Subcutaneous adipose tissue (tissue), 4 donors: ENCODE results near the gene CHST11. TPM values are rescaled to one million over a fixed set of nuclear protein-coding genes. Genes with fewer than 3 reads are reported as not detected.

Source experiments
- total RNA-seq, 4 donors: library from RNA; depleted of rRNA; stranded (reverse); fragments of >200 nt; gene quantifications; one replicate each; pipeline ENCODE4 v1.1.0, GENCODE V29; 2016
- TF ChIP-seq, protein P1 (sequence below): fragments of 450-650 bp; IDR thresholded peaks from one replicate; pipeline ENCODE4 v1.5.1; 2016; ENCODE audit warnings: low read depth, mild to moderate bottlenecking, control low read depth, antibody characterized with exemption, moderate library complexity

CHST11 gene
- total RNA-seq, 4 donors from 2014 or later = 5.1 to 48.4 (median 9.3) TPM

DNA sequence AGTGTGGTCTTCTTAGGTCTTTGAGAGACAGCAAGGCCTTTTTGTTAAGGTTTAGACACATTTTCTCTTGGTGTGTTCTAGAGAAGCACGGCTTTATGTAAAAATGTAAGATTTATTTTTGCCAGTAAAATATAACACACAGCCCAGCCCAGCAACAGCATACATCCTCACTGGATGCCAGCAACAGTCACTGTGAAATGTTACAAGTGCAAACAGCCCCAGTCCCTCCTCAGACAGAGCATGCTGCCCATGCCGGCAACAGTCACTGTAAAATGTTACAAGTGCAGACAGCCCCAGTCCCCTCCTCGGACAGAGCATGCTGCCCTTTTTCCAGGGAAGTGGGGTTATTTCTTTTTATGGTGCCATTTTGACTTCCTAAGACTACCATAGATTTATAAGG is 207.6 kb downstream of the CHST11 start:
- TF ChIP-seq, protein P1, sequence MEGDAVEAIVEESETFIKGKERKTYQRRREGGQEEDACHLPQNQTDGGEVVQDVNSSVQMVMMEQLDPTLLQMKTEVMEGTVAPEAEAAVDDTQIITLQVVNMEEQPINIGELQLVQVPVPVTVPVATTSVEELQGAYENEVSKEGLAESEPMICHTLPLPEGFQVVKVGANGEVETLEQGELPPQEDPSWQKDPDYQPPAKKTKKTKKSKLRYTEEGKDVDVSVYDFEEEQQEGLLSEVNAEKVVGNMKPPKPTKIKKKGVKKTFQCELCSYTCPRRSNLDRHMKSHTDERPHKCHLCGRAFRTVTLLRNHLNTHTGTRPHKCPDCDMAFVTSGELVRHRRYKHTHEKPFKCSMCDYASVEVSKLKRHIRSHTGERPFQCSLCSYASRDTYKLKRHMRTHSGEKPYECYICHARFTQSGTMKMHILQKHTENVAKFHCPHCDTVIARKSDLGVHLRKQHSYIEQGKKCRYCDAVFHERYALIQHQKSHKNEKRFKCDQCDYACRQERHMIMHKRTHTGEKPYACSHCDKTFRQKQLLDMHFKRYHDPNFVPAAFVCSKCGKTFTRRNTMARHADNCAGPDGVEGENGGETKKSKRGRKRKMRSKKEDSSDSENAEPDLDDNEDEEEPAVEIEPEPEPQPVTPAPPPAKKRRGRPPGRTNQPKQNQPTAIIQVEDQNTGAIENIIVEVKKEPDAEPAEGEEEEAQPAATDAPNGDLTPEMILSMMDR = no peak

DNA sequence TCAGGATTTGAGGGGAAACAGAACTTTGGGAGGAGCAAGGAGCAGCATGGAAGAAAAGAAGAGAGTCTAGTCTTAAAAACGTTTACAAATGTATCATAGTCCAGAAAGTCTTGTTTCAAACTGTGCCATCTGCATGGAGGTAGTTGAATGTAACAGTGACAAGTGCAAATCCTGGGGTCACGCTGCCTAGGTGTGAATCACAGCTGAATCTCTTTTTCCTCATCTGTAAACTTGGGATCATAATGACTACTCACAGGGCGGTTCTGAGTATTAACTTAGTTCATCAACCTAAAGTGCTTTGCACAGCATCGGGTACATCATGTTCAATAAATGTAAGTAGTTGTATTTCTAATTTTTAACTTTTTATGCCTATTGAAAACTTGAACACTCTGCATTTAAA is 208.5 kb downstream of the CHST11 start:
- TF ChIP-seq, protein P1 = no peak

DNA sequence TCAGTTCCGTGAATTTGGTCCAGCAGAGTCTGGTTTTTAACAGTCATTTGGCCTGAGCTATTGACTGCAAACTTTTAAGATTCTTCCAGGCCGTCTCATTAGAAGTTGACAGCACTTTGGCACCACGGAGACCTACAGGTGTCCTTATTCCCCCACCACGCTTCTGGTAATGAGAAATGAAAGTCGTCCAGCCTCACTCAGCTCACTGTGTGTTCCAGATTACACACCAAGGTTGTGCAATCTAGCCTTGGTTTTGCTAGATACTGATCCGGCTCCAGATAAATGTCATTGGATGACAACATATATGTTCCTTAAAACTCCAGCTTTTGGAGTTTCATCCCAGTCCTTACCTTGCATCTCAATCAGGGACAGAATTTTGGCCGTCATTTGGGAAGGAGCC is 210.4 kb downstream of the CHST11 start:
- TF ChIP-seq, protein P1 = no peak

DNA sequence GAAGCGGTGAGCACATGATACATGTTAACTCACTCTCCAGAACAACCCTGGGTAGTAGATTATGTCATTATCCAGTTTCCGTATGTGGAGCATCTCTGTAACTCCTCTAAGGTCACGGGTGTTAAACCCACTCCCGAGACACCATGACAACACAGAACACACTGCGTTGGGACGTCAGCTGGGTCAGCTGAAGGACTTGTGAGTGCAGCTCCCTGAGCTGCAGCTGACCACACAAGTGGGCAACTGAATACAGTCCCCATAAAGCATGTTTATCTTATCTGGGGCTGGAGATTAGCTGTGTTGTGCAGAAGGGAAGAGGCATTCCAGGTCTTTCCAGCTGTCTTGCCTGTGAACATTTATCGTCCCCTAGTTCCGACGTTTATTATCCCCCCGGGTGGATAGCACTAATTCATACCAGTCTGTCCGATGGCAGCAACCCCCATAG is 211.5 kb downstream of the CHST11 start:
- TF ChIP-seq, protein P1 = no peak

DNA sequence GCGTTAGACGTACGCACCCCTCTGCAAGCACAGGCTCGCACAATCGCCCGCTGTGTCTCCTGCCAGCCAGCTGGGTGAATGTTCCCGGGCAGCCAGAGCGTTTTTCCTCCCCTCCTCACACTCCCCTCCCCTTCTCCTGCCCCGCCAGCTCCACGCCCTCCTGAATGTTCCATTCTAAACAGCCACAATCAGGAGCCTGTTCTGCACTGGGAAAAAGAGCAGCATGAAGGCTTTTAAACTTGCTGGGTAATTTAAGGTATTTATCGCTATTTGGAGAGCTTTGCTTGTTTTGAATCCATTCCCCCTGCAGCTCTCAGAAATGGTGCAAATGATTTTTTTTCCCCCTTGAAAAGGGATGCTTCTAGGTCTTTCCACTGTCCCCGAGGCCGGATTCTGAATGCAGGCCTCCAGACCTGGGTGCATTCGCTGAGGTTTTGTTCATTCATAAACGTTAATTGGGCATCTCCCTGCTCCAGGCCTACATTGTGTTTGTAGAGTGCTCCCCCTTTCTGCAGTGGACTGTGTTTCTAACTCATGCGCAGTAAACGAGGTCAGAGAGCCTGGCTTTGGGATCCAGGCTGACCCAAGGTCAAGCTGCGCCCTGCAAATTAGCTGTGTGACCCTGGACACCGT is 212.5 kb downstream of the CHST11 start:
- TF ChIP-seq, protein P1 = no peak

DNA sequence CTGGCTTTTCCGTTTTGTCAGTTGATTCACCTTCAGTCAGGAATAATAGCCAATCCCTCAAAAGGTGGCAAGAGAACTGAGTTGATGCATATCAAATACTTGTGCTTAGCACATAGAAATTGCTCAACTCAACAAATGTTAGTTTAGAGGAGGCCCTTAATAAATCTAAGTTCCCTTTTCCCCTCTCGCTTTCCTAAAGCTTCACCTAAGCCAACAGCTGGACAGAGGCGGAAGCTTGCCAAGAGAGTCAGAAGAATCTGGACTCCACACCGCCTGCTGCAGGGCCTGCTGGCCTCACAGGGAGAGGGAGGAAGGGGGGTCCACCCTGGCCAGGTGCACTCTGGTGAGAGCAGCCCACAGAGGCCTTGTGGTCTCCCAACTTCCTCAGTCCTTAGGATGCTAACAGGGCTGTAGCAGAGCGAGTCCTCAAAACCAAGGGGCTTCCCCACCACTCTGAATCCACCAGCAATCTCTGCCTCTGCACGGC is 213.1 kb downstream of the CHST11 start:
- TF ChIP-seq, protein P1 = no peak

DNA sequence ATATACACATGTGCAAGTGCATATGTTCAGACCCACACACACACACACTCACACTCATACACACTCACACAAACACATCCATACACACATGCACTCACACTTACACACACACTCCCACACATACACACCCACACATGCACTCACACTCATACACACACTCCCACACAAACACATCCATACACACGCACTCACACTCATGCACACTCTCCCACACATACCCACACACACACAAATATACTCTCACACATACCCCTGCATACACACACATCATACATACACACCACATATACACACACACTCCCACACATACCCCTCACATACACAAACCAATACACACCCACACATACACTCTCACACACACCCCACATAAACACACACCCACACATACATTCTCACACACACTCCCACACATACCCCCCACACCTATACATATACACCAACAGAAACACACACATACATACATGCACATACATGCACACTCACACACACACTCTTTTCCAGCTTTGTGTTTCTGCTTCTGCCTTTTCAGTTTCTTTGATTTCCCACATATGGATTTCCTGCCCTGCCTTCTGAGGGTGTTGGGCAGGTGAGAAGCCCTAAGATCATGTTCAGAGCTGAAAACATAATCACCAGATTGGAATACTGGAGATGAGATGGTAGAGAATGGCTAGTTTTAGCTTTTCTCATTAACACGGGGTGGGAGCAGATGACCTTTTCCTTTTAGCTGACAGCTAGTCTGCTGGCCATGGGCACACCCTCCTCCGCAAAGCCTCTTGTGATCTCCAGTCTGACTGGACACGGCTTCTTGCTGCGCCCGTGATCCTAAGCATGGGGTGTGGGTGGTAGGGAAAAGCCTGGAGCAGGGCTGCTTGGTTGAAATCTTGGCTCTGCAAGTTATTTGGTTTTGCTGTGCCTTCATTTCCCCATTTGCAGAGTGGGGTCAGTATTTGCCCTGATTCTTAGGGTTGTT is 214.0 kb downstream of the CHST11 start:
- TF ChIP-seq, protein P1 = no peak
